ENCODE measurements around the gene TRDMT1. TPM values are rescaled to one million over a fixed set of nuclear protein-coding genes. Genes with fewer than 3 reads are reported as not detected.

The TRDMT1 gene
- total and polyA plus RNA-seq, 2 donors (not counting 1 experiment from before 2014, with no cell fraction given), result 3.0 to 20.4 TPM

DNA sequence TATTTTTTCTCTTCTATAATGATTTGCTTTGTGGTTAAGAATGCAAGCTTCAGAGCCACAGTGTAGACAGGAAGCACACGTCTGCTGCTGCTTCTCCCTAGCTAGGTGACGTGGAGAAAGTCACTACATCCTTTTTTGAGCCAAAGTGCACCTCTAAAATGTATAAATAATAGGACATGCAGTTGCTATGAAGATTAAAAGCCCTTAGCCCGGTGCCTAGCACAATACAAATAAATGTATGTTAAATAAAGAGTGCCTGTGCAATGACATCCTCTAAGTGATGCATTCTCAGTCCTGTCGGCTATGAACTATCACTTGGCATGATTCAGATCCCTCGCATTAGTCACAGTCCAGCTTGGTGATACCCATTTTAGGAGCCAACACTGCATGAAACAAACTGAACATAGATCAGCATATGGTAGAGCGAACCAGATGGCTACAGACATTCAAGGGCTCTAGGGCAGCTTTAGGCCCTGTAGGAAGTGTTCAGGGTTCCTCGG, 4.8 kb upstream of the TRDMT1 start:
- Histone ChIP-seq H3K27ac (ENCODE audit: low read length in 2 of 2) (peak overlapping the region in 1 of 2 donors; percentile 42), H3K27me3 (replicated peaks in 1 of 4; ENCODE audit: control extremely low read depth in 1 of 4, control insufficient read depth in 3 of 4, insufficient read depth in 4 of 4, low read length in 3 of 4) (no peaks in the 10 kb centered on the region), H3K4me3 (ENCODE audit: control extremely low read depth in 1 of 5, extremely low read depth in 1 of 5, insufficient read depth in 1 of 5, low read depth in 2 of 5, low read length in 4 of 5) (no peak overlapping the region), H3K4me2 (replicated peaks; ENCODE audit: low read depth, low read length, poor library complexity, severe bottlenecking) (no peak overlapping the region), H2AFZ (ENCODE audit: insufficient read depth, low read depth, low read length, poor library complexity, severe bottlenecking) (no peak overlapping the region), H3K36me3 (replicated peaks in 1 of 2; ENCODE audit: control extremely low read depth in 1 of 2, control insufficient read depth in 1 of 2, extremely low read depth in 1 of 2, insufficient read depth in 2 of 2, low read length in 1 of 2) (no peaks in the 10 kb centered on the region), H3K4me1 (ENCODE audit: control insufficient read depth in 2 of 2, insufficient read depth in 2 of 2, low read length in 2 of 2) (peaks cover 9 to 19% of the 10 kb centered on the region in 2 donors), H3K9me3 (ENCODE audit: control extremely low read depth in 1 of 3, control insufficient read depth in 2 of 3, insufficient read depth in 1 of 3, low read length in 2 of 3) (no peaks in the 10 kb centered on the region), H3K9ac (ENCODE audit: low read length) (no peak overlapping the region), H3K79me2 (ENCODE audit: control insufficient read depth, insufficient read depth, low read length) (no peaks in the 10 kb centered on the region), H4K20me1 (ENCODE audit: control insufficient read depth, insufficient read depth, low read length, poor library complexity, severe bottlenecking) (no peaks in the 10 kb centered on the region)
- TF ChIP-seq EZH2 (IDR thresholded peaks at IDR 0.05; ENCODE audit: borderline replicate concordance, insufficient read depth, low read depth, low read length, poor library complexity, severe bottlenecking), result no peak
- TF ChIP-seq, protein P1, sequence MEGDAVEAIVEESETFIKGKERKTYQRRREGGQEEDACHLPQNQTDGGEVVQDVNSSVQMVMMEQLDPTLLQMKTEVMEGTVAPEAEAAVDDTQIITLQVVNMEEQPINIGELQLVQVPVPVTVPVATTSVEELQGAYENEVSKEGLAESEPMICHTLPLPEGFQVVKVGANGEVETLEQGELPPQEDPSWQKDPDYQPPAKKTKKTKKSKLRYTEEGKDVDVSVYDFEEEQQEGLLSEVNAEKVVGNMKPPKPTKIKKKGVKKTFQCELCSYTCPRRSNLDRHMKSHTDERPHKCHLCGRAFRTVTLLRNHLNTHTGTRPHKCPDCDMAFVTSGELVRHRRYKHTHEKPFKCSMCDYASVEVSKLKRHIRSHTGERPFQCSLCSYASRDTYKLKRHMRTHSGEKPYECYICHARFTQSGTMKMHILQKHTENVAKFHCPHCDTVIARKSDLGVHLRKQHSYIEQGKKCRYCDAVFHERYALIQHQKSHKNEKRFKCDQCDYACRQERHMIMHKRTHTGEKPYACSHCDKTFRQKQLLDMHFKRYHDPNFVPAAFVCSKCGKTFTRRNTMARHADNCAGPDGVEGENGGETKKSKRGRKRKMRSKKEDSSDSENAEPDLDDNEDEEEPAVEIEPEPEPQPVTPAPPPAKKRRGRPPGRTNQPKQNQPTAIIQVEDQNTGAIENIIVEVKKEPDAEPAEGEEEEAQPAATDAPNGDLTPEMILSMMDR (IDR thresholded peaks at IDR 0.05), result no peak
- H3K4me1 Mint-ChIP-seq, result peaks cover 14% of the 10 kb centered on the region
- H3K27ac Mint-ChIP-seq, result peak overlapping the region; percentile 78
- ChIA-PET POLR2A (interaction anchor here (1.8 kb wide), 1 partner anchor 23 kb away, joined by 23 read pairs; the partner anchor contains the start of gene VIM), CTCF (interaction anchor here (0.7 to 3.2 kb wide), 5 partner anchors 9 to 95 kb away, joined by 3 to 36 read pairs (median 4); partner anchors contain the start of gene VIM)
- H3K9me3 Mint-ChIP-seq (ENCODE audit: insufficient read depth), result no peaks in the 10 kb centered on the region
- H3K27me3 Mint-ChIP-seq, result no peaks in the 10 kb centered on the region
- intact Hi-C loops (cut with micrococcal nuclease), result loop anchor here (1.0 to 10.0 kb wide), 3 partner anchors 10 to 1449 kb away; partner anchors contain the start of genes ARL5B and NSUN6
- H3K4me3 Mint-ChIP-seq, result peak overlapping the region; percentile 43
- WGBS (ENCODE audit: insufficient coverage), result 81% methylated on average over 4 of the region's 7 CpGs
- DNase-seq (peak; percentile 74), ATAC-seq (ENCODE audit: low read depth) (peak; percentile 45)

GRCh38 chr10:17203416-17203815, 1.9 kb upstream of the TRDMT1 start:
- H3K27ac ChIP-seq (ENCODE audit: low read length in 2 of 2), result no peak overlapping the region
- H3K9me3 ChIP-seq (ENCODE audit: control extremely low read depth in 1 of 3, control insufficient read depth in 2 of 3, insufficient read depth in 1 of 3, low read length in 2 of 3), result no peaks in the 10 kb centered on the region
- Mint-ChIP-seq H3K27ac (no peak overlapping the region), H3K9me3 (ENCODE audit: insufficient read depth) (no peaks in the 10 kb centered on the region), H3K27me3 (no peaks in the 10 kb centered on the region), H3K4me3 (no peak overlapping the region), H3K4me1 (peaks cover 35% of the 10 kb centered on the region)
- no peak overlapping the region for H2AFZ ChIP-seq (ENCODE audit: insufficient read depth, low read depth, low read length, poor library complexity, severe bottlenecking)
- ChIA-PET POLR2A (no interaction called here), CTCF (interaction anchor here (6.4 kb wide), 1 partner anchor 25 kb away, joined by 94 read pairs; the partner anchor contains the start of gene VIM)
- no peak overlapping the region for H3K4me3 ChIP-seq (ENCODE audit: control extremely low read depth in 1 of 5, extremely low read depth in 1 of 5, insufficient read depth in 1 of 5, low read depth in 2 of 5, low read length in 4 of 5)
- no peaks in the 10 kb centered on the region for H3K27me3 ChIP-seq (replicated peaks in 1 of 4; ENCODE audit: control extremely low read depth in 1 of 4, control insufficient read depth in 3 of 4, insufficient read depth in 4 of 4, low read length in 3 of 4)
- peaks cover 9% of the 10 kb centered on the region for H3K79me2 ChIP-seq (ENCODE audit: control insufficient read depth, insufficient read depth, low read length)
- TF ChIP-seq, protein P1 (IDR thresholded peaks at IDR 0.05), result no peak
- no peak for TF ChIP-seq EZH2 (IDR thresholded peaks at IDR 0.05; ENCODE audit: borderline replicate concordance, insufficient read depth, low read depth, low read length, poor library complexity, severe bottlenecking)
- intact Hi-C loops (cut with micrococcal nuclease), result loop anchor here (10.0 kb wide), 1 partner anchor 1451 kb away; the partner anchor contains the start of genes ARL5B and NSUN6
- DNase-seq, result no peak
- 100% methylated on average over 1 of the region's 3 CpGs for WGBS (ENCODE audit: insufficient coverage)
- no peak overlapping the region for H3K4me2 ChIP-seq (replicated peaks; ENCODE audit: low read depth, low read length, poor library complexity, severe bottlenecking)
- no peak overlapping the region for H3K9ac ChIP-seq (ENCODE audit: low read length)
- H3K36me3 ChIP-seq (replicated peaks in 1 of 2; ENCODE audit: control extremely low read depth in 1 of 2, control insufficient read depth in 1 of 2, extremely low read depth in 1 of 2, insufficient read depth in 2 of 2, low read length in 1 of 2), result no peaks in the 10 kb centered on the region
- H3K4me1 ChIP-seq (ENCODE audit: control insufficient read depth in 2 of 2, insufficient read depth in 2 of 2, low read length in 2 of 2), result peaks cover 18 to 24% of the 10 kb centered on the region in 2 donors
- no peak for ATAC-seq (ENCODE audit: low read depth)
- no peaks in the 10 kb centered on the region for H4K20me1 ChIP-seq (ENCODE audit: control insufficient read depth, insufficient read depth, low read length, poor library complexity, severe bottlenecking)

Data from B cell (primary cell).